Brain pericyte (primary cell): ENCODE measurements around the gene ZBTB16.
"Not testable (repeated sequence)": the region's sequence is repeated elsewhere in the genome, so short reads cannot be mapped to it uniquely, and the experiment has no call there.

ENCODE experiments used
- DNase-seq: peaks from one replicate; pipeline ENCODE4 v3.0.0-alpha.2; 2012; ENCODE audit warnings: low read depth, low spot score

The ZBTB16 gene

GRCh38 chr11:114044042-114044871, 15.3 kb upstream of the ZBTB16 start:
- peak; percentile 68 for DNase-seq

- no peak for DNase-seq
Observed at GRCh38 chr11:114047327-114047726, 12.2 kb upstream of the ZBTB16 start.

GRCh38 chr11:114049050-114049449, 10.5 kb upstream of the ZBTB16 start:
- DNase-seq, result no peak

- DNase-seq, result not testable (repeated sequence)
Observed at GRCh38 chr11:114049766-114050165, 9.7 kb upstream of the ZBTB16 start.

DNA sequence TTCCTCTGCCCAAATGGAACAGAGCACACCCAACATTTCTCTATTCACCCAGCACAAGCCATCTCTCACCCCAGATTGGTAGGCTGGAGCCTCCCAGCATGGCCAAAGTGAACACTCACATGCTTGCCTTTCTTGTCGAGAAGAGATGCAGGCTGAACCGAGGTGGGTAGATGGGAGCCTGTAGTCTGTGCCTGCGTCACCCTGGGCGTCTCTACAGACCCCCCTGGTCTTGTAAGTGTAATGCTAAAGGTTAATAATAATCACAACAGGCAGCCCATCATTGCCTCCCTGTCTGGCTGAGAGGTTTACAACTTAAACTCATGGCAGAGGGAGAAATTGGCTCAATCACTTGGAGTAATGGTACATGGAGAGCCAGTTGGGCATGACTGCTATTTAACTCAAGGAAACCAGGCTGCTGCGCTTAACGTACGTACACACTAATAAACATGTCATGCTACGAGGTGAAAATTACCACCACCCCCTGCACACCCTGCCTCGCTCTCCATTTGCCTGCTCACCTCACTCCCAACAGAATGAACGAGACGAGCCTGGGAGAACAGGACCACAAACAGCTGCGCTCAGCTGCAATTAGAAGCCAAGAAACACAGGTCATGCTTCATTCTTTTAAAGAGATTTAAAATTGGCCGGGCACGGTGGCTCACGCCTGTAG, 9.1 kb upstream of the ZBTB16 start:
- DNase-seq, result no peak

GRCh38 chr11:114051558-114051957, 8.0 kb upstream of the ZBTB16 start:
- no peak for DNase-seq

DNA sequence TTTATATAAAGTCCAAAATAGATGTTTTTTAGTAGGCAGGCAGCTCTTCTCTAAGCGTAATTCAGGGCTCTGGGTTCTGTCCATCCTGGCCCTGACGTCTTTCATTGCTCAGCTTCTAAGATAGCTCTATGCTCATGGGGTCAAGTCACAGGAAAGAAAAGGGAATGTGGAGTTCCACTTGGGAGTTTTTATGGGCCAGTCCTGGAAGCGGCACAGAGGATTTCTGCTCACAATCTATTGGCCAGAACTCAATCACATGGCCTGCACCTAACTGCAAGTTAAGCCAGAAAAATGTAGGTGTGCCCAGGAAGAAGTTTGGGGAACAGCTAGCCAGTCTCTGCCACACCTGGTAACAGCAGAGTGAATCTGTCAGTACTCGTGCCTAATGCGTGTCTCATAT, 7.4 kb upstream of the ZBTB16 start:
- DNase-seq, result no peak

DNA sequence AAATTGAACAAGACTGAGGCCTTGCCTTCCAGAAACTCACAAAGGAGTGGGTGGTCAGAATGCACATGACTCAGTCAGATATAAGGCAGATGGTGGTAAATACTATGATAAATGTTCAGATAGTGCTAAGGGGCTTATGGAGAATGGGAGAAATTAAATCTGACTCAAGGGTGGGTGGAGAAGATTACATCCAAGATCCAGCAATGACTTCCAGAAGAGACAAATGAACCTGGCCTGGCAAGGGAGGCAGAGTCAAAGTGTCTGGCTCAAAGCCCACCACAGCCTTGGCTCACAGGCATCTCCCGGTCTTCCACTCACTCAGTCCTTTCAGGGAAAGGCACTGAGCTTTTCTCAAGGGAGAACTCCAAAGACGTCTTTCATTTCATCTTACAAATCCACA, 6.1 kb upstream of the ZBTB16 start:
- no peak for DNase-seq

- DNase-seq, result no peak
Observed at GRCh38 chr11:114054806-114055205, 4.7 kb upstream of the ZBTB16 start.

- no peak for DNase-seq
Observed at GRCh38 chr11:114056409-114056808, 3.1 kb upstream of the ZBTB16 start.

- DNase-seq, result no peak
Observed at GRCh38 chr11:114057147-114057546, 2.4 kb upstream of the ZBTB16 start.

GRCh38 chr11:114057605-114058004, 1.9 kb upstream of the ZBTB16 start:
- DNase-seq, result no peak

DNA sequence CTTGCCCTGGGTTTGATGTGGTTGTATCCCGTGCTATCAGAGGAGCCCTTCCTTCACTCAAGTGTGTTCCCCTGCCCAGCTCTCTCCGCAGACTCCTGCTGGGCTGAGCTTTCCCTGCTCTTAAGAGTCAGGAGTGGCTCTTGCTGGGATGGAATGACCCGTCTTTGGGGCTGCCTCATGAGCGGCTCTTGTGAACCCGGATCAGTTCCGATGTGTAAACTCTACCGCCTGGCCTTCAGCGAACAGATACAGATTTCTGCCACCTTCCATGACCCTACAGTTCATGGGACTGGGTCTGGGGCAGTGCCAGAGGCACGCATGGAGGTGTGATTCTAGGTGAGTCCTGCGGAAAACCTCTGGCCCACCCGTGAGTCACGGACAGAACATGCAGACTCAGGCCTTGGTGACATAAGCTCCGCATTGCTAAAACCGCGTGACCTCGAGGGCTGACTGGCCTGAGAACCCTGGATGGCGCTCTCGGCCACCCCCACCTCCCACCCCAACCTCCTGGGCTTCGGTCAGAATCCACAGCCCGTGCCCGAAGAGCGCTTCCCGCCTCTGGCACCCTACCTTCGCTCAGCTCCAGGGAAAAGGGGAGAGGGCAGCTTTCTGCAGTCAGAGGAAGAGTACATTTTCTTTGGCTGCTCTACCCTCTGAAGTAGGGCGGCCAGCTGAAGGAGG, 1.3 kb upstream of the ZBTB16 start:
- no peak for DNase-seq

DNA sequence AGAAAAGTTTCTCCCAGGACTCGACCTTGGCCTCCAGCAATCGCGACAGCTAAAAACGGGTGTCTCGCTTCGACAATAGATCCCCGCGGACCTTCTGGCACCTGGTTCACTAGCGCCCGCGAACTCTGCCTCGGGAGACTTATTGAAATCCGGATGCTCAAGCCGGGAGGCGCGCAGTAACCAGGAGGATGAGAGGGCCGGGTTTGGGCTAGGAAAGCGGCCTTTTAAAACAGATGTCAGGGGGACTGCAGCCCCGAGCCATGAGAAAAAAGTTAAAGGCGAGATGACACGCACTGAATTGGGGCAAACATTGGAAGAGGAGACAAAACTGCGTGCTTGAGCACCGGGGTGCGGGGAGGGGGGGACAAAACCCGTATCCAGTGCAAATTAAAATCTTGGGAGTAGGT, 637 bp upstream of the ZBTB16 start:
- DNase-seq, result no peak

DNA sequence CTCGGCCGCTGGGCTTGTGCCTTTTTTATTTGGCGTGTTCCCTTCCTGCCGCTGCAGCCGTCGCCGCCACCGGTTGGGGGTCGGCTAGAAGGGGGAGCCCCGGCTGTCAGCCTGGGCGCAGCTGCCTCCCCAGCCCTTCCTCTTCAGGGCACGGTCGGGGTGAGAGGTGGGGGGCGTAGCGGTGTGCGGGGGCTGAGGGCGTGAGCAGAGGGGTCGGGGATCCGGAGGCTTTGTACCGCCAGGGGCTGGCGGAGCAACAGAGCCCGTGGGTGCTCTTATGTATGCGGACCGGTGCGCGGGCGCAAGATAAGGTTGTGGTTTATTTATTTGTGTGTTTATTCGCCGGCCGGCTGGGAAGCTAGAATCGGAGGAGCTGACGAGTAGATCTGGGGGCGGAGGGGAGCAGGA, 477 bp downstream of the ZBTB16 start:
- no peak for DNase-seq

DNA sequence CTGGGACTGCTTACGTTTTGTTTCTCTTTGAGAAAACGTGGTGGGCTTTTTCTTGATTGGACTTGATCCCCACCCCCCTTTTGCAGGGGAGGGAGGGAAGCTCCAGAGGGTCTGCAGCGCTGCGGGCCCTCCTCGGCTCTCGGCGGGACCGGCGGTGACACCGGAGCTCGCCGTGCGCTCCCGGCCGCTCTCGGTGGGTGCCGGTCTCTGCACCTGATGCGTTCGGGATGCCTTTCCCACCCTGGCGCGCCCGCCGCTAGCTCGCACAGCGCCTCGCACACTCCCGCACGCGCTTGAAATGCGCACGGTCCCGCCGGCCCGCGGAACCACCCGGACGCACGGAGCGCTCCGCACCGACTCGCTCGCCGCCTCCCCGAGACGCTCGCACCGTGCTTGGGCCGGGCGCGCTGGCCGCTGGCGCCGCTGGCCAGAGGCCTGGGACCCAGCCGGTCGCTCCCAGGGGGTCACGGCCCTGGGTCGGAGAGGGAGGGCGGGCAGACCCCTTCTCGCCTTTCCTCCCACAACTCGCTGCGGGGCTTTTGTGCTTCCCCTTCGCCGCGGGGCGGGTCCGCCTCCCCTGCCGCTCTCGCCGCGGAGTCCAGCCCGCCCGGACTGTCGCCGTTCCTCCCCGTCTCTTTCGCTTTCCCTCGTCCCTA, 1.0 kb downstream of the ZBTB16 start:
- no peak for DNase-seq

- DNase-seq, result no peak
Observed at GRCh38 chr11:114061048-114061680, 1.7 kb downstream of the ZBTB16 start.

DNA sequence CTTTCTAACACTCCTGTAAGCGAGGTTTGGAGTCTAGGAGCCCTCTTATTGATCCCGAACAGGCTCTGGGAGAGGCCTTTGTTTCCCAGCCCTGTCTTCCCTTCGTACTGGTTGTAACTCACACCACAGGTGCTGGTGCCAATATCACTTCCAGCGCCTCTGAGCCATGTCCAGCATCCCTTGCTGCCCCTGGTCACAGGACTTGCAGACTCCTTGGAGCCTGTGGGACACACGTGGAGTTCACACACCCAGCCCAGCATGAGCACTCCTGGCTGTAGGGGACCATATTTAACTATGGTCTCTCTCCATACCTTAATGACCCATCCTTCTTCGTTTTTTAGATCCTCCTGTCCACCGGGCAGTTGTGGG, 2.2 kb downstream of the ZBTB16 start:
- DNase-seq, result no peak

DNA sequence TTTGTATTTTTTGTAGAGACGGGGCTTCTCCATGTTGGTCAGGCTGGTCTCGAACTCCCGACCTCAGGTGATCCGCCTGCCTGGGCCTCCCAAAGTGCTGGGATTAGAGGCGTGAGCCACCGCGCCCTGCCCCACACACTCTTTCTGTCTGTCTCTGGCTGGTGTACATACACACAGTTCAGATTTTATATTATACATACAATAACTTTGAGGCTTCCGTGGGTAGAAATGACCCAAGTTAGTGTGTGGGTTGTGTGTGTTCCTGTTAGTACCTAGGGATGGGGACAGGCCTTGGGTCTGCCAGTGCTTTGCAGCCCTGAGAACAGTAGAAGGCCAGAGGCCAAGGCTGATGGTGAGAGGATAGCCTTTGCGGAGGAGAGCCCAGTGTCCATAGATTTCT, 2.8 kb downstream of the ZBTB16 start:
- DNase-seq, result no peak

GRCh38 chr11:114063149-114063828, 3.8 kb downstream of the ZBTB16 start:
- no peak for DNase-seq

DNA sequence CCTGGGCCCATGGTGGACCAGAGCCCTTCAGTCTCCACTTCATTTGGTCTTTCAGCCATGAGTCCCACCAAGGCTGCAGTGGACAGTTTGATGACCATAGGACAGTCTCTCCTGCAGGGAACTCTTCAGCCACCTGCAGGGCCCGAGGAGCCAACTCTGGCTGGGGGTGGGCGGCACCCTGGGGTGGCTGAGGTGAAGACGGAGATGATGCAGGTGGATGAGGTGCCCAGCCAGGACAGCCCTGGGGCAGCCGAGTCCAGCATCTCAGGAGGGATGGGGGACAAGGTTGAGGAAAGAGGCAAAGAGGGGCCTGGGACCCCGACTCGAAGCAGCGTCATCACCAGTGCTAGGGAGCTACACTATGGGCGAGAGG, 4.3 kb downstream of the ZBTB16 start:
- DNase-seq, result no peak
